Activated T-cell treated with anti-CD3 and anti-CD28 coated beads, Interleukin-2, amount 50 U/mL, for 24 hours (primary cell): ENCODE data around the gene NFYC.

ENCODE experiments used
- DNase-seq: peaks from one replicate; pipeline ENCODE4 v3.0.0-alpha.2; 2020
- H3K27ac Mint-ChIP-seq: 2 replicates; pipeline ENCODE4 v1.8.0; 2020; ENCODE audit warnings: mild to moderate bottlenecking, mixed read lengths
- H3K27me3 Mint-ChIP-seq: 2 replicates; pipeline ENCODE4 v1.8.0; 2020; ENCODE audit warnings: mixed read lengths
- H3K36me3 Mint-ChIP-seq: 2 replicates; pipeline ENCODE4 v1.8.0; 2020; ENCODE audit warnings: low read depth, mixed read lengths
- H3K4me1 Mint-ChIP-seq: 2 replicates; pipeline ENCODE4 v1.8.0; 2020; ENCODE audit warnings: low read depth, mixed read lengths
- H3K4me3 Mint-ChIP-seq: 2 replicates; pipeline ENCODE4 v1.8.0; 2020; ENCODE audit warnings: mild to moderate bottlenecking, moderate library complexity, mixed read lengths
- H3K9me3 Mint-ChIP-seq: 2 replicates; pipeline ENCODE4 v1.8.0; 2020; ENCODE audit warnings: mixed read lengths

Gene NFYC

DNA sequence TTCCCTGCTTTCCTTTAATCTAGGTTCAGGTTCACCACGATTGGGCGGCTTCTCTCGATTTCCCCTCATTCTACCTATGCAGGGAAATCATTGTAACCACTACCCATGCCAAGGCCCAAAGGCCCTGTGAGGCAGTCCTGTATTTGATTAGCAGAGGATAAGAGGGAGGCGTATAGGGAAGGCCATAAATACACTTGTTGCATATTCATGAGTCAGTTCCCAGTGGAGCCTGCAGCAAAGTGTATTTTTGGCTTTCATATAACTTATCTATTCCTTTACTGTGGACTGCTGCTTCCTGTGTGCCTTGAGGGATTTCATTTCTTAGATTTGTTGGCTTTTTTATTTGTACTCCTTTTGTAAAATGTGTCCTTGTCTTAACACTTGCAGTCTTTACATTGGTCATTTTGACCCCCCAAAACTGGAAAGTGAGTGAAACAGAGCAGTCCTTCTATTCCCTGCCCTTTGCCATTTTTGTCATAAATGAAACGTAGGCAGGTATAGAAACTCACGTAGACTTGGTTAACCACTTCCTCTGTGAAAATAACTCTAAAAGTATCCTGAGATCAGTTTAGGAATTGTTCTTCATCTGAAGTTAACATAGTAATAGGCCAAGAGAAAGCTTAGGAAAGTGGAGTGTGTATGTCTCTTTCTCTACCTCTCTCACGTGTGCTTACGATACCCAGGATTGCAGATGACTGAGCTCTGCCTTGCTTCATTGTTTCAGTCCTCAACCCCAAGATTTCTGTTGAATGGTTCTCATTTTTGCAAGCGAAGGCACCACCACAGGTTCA, 72.4 kb downstream of the NFYC start:
- peak overlapping the region; percentile 92 for H3K27ac Mint-ChIP-seq
- H3K9me3 Mint-ChIP-seq: no peaks in the 10 kb centered on the region
- H3K36me3 Mint-ChIP-seq: peaks cover 94% of the 10 kb centered on the region
- DNase-seq: no peak
- H3K27me3 Mint-ChIP-seq: no peaks in the 10 kb centered on the region
- H3K4me1 Mint-ChIP-seq: peaks cover 37% of the 10 kb centered on the region
- H3K4me3 Mint-ChIP-seq: peak overlapping the region; percentile 37

DNA sequence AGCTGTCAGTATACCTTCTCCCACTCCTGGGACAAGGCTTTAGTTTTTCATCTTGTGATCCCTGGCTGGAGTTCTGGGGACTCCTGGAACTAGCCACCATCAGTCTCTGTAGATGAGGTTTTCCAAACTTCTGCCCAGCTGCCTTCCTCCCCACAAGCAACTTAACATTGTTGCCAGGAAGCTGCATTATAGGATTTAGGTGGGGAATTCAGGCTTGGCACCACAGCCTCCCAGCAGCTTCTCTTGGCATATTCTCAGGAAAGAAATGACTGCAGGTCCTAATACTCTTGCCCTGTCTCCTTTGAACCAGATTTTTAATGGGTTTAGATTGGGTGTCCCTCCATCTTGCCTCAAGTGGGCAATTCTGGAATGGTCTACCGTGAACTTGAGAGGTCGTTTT, 73.5 kb downstream of the NFYC start:
- H3K4me1 Mint-ChIP-seq: peaks cover 37% of the 10 kb centered on the region
- no peaks in the 10 kb centered on the region for H3K9me3 Mint-ChIP-seq
- H3K4me3 Mint-ChIP-seq: no peak overlapping the region
- DNase-seq: no peak
- peaks cover 95% of the 10 kb centered on the region for H3K36me3 Mint-ChIP-seq
- peak overlapping the region; percentile 61 for H3K27ac Mint-ChIP-seq
- H3K27me3 Mint-ChIP-seq: no peaks in the 10 kb centered on the region

DNA sequence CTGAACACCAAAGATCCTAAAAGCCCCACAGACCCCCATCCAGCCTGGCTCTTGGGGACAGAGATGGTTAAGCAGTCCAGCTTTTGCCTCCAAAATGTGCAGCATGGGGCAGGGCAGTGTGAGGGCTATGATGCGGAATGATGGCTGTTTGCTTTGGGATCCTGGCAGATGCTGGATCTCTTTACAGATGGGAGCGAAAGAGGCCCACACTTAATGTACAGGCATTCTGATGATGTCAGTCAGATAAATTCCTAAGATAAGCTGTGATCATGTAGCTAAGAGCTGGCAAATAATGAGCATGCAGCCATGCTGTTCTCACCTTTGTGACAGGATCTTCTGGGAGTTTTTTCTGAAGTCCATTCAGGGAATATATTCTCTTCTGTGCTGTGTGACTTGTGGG, 74.5 kb downstream of the NFYC start:
- Mint-ChIP-seq H3K4me1 (peaks cover 37% of the 10 kb centered on the region), H3K4me3 (no peak overlapping the region), H3K27me3 (no peaks in the 10 kb centered on the region), H3K36me3 (peaks cover 97% of the 10 kb centered on the region), H3K27ac (peak overlapping the region; percentile 26), H3K9me3 (no peaks in the 10 kb centered on the region)
- DNase-seq: no peak

DNA sequence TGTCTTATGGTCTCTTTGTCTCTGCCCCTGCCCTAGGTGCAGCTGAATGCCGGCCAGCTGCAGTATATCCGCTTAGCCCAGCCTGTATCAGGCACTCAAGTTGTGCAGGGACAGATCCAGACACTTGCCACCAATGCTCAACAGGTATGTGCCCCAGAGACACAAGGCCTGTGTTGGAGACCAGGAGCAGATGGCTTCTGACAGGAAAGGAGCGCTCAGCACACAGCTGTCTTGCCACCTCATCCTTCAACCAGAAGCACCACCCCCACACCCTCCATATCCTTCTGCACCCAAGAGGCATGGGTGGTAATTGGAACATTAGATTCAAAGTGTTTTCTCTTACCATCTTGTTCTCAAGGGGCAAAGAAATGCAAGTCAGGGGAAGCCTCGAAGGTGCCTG, 75.1 kb downstream of the NFYC start:
- H3K27ac Mint-ChIP-seq: no peak overlapping the region
- DNase-seq: no peak
- H3K4me1 Mint-ChIP-seq: peaks cover 33% of the 10 kb centered on the region
- no peak overlapping the region for H3K4me3 Mint-ChIP-seq
- no peaks in the 10 kb centered on the region for H3K9me3 Mint-ChIP-seq
- H3K27me3 Mint-ChIP-seq: no peaks in the 10 kb centered on the region
- peaks cover 97% of the 10 kb centered on the region for H3K36me3 Mint-ChIP-seq

DNA sequence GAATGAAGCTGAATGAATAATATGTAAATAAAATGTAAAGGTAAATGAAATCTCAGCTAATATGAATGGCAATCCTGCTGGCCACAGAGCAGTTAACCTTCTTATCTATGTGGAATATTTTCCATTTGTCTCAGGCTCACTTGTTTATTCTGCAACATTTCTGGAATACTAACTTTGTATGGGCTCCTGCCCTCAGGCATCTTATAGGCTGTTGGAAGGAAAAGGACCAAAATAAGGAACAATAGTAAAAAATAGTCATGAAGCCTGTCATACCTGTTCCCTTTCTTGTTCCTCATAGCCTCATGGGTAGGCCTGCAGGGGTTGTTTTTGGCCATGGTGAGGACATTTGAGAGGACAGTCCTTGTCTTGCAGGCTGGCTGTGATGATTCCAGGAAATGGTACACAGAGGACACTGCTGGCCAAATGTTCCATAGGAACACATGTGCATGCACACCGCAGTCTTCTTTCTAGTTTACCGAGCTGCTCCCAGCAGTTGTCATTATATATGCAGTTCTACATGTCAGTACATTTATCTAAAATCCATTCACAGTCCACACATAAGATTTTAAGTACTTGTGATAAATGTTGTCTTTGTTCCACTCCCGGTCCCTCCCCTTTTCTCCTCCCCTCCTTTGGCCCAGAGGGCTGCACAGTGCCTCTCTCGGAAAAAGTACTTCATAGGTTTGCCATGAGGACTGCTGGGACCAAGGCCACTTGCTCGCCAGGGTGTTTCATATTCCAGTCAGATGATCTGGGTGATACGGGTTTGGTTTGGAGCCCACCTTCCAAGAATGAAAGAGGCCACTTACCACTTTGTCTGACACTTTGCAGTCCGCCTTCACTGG, 76.9 kb downstream of the NFYC start:
- Mint-ChIP-seq H3K9me3 (no peaks in the 10 kb centered on the region), H3K27ac (peak overlapping the region; percentile 36), H3K27me3 (no peaks in the 10 kb centered on the region), H3K36me3 (peaks cover 93% of the 10 kb centered on the region), H3K4me1 (peaks cover 18% of the 10 kb centered on the region), H3K4me3 (no peak overlapping the region)
- DNase-seq: no peak

DNA sequence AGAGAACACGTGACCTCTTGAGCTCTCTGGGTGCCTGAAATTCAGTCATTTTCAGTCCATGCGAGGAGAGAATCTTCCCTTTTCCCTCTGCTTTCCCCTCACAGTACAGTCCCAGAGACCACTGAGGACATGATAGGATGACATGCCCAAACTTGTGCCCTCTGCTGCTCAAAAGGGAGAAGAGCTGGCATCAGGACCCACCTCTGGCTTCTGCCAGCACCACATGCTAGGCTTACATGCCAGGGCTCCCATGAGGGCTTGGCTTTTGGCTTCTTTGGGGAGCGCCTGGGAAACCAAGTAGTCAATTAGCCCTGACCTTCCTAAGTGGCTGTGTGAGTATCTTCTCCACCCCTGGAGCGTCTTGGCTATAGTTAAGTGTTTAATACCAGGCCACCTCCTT, 78.3 kb downstream of the NFYC start:
- H3K27me3 Mint-ChIP-seq: no peaks in the 10 kb centered on the region
- H3K4me3 Mint-ChIP-seq: no peak overlapping the region
- H3K9me3 Mint-ChIP-seq: no peaks in the 10 kb centered on the region
- H3K27ac Mint-ChIP-seq: peak overlapping the region; percentile 67
- H3K4me1 Mint-ChIP-seq: peaks cover 7% of the 10 kb centered on the region
- H3K36me3 Mint-ChIP-seq: peaks cover 83% of the 10 kb centered on the region
- no peak for DNase-seq

DNA sequence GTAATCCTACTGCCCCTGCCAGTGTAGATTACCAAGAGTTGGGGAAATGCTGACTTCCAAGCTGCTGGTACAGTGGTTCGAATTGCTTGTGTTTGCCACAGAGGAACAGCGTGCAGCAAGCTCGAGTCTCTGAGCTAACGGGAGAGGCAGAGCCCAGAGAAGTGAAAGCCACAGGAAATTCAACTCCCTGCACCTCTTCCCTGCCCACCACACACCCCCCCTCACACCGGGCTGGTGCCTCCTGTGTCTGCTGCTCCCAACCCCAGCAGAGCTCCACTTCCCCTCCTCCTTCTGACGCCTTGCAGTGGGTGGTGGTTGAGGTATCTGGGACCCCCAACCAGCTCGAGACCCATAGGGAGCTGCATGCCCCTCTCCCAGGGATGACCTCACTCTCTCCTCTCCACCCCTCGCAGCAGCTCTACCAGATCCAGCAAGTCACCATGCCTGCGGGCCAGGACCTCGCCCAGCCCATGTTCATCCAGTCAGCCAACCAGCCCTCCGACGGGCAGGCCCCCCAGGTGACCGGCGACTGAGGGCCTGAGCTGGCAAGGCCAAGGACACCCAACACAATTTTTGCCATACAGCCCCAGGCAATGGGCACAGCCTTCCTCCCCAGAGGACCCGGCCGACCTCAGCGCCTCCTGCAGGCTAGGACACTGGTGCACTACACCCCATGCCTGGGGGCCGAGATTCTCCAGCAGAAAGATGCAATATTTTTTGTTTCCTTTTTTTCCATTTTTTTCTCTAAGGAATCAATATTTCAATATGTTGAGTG, 79.0 kb downstream of the NFYC start:
- no peak for DNase-seq
- H3K4me3 Mint-ChIP-seq: no peak overlapping the region
- H3K27me3 Mint-ChIP-seq: no peaks in the 10 kb centered on the region
- H3K27ac Mint-ChIP-seq: peak overlapping the region; percentile 67
- H3K9me3 Mint-ChIP-seq: no peaks in the 10 kb centered on the region
- H3K36me3 Mint-ChIP-seq: peaks cover 83% of the 10 kb centered on the region
- peaks cover 2% of the 10 kb centered on the region for H3K4me1 Mint-ChIP-seq

DNA sequence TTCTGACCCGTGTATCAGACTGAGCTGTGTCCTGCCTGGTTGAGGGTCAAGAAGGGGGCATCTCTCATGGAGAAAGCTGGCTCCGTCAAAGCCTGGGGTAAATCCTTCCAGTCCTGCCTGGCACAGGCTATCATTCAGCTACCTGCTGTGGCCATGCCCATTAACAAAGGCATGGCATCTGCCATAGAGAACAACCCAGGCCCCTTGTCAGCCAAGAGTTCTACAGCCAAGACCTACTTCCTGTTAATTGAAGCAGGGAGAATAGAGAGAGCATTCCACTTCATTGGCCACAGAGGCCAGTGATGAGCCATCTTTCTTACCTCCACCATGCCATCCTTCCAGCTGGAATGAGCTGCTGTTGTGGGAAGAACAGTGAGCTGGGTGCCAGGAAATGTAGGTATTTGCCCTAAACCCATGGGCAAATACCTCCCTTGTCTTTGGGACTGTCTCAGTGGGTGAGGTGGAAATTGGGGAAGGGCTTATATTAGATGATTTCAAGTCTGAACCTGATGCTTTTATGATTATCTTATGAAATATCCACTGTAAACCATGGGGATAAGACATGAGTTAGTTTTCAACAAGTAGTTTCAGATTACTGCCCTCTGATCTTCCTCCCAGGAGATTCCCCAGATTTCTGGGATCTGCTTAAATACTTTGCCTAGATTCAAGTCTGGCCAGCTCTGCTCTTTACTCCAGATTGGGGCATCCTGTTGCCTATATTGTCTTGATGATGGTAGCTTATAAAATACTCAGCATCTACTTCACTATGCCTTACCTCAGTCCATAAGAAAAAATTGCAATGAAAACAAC, 80.8 kb downstream of the NFYC start:
- DNase-seq: no peak
- H3K9me3 Mint-ChIP-seq: peaks cover 3% of the 10 kb centered on the region
- peaks cover 2% of the 10 kb centered on the region for H3K4me1 Mint-ChIP-seq
- H3K36me3 Mint-ChIP-seq: peaks cover 82% of the 10 kb centered on the region
- no peaks in the 10 kb centered on the region for H3K27me3 Mint-ChIP-seq
- H3K27ac Mint-ChIP-seq: peak overlapping the region; percentile 61
- no peak overlapping the region for H3K4me3 Mint-ChIP-seq

DNA sequence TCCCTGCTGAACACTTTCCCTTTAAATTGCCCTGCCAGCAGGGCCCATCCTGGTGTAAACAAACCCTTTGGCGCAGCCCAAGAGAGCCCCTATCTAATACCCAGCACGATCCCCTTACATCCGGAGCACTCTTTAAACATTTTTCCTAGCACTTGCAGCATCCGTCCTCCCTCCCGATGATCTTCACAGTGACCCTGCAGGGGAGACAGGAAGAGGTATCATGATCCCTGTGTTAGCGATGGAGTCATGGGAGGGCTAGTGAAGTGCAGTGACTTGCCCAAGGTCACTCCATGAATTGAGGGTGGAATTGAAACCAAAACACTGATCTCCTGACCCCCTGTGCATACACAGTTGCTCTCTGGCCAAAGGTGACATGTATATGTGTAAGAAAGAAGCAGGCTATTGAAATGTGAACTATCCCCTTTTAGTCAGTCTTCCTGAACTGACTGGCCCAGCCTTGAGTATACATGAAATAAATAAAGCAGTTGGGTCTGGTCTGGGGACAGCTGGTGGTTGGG, 82.3 kb downstream of the NFYC start:
- Mint-ChIP-seq H3K27ac (no peak overlapping the region), H3K36me3 (peaks cover 75% of the 10 kb centered on the region), H3K27me3 (no peaks in the 10 kb centered on the region)

DNA sequence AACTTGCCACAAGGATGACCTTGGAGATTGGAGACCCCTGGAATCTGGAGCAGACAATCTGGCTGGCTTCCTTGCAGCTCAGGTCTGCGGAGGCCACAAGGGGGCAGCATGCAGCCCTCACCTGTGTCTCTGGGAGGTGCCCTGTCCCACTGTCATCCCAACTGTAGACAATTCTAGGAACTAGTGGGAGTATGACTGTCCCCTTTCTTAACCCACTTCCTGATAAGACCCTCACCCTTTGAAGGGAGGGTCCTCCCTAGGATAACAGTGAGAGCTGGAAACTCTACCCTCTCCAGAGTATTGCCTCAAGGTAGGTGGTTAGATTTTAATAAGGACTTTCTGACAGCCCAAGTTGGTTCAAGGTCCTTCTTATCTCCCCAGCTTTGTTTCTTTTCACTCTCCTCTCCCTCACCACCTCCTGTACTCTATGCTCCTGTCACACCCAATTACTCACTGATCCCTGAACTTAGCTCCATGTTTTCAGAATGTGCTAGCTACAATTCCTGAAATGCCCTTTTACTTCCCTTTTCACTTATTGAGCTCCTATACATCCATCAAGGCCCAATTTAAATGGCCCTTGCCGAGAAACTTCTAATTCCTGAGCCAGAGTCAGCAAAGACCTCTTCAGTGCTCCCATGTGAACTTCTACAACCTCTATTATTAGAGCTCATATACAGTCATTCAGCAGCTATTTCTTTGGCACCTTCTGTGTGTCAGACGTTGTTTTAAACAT, 82.9 kb downstream of the NFYC start:
- H3K36me3 Mint-ChIP-seq: peaks cover 68% of the 10 kb centered on the region
- no peak overlapping the region for H3K4me3 Mint-ChIP-seq
- peak; percentile 76 for DNase-seq
- H3K4me1 Mint-ChIP-seq: peaks cover 2% of the 10 kb centered on the region
- H3K9me3 Mint-ChIP-seq: peaks cover 3% of the 10 kb centered on the region
- no peaks in the 10 kb centered on the region for H3K27me3 Mint-ChIP-seq
- H3K27ac Mint-ChIP-seq: no peak overlapping the region

More for the DNA sequence above, 82.3 kb downstream of the NFYC start:
- no peak for DNase-seq
- no peak overlapping the region for H3K4me3 Mint-ChIP-seq
- peaks cover 3% of the 10 kb centered on the region for H3K9me3 Mint-ChIP-seq
- H3K4me1 Mint-ChIP-seq: peaks cover 2% of the 10 kb centered on the region

DNA sequence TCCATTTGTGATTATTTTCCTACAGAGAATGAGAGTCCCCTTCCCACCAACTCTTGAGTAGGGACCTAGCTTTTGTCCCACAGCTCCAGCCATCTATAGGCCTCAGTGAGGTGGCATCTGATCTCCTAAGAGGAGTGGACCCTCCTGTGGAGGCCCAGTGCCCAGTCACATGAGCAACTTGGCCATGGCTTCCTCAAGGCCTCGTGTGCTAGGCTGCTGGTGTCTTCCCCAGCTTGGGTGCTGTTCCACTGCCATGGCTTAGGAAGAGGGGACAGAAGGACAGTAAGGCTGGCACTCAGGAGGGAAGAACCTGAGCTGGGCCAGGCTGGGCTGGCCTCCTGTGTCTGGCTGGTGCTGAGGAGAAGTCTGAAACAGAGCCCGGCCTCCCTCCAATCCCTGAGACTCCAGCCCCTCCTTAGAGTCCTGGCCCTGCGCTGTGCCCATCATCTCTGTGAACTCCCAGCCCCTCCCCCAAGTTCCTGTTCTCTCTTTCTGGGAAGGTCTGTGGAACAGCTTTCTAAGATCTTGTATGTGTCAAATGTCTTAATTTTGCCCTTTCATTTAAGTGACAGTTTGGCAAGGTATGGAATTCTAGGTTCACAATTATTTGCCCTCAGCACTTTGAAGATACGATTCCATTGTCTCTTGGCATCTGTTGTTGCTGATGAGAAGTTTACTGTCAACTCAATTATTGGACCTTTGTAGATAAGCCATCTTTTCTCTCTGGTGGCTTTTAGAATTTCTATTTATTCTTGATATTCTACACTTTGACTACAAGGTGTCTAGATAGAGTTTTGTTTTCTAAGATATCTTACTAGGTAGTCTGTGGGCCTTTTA, 85.0 kb downstream of the NFYC start:
- peaks cover 2% of the 10 kb centered on the region for H3K4me1 Mint-ChIP-seq
- DNase-seq: no peak
- no peak overlapping the region for H3K4me3 Mint-ChIP-seq
- H3K27ac Mint-ChIP-seq: no peak overlapping the region
- H3K9me3 Mint-ChIP-seq: peaks cover 3% of the 10 kb centered on the region
- no peaks in the 10 kb centered on the region for H3K27me3 Mint-ChIP-seq
- peaks cover 48% of the 10 kb centered on the region for H3K36me3 Mint-ChIP-seq

DNA sequence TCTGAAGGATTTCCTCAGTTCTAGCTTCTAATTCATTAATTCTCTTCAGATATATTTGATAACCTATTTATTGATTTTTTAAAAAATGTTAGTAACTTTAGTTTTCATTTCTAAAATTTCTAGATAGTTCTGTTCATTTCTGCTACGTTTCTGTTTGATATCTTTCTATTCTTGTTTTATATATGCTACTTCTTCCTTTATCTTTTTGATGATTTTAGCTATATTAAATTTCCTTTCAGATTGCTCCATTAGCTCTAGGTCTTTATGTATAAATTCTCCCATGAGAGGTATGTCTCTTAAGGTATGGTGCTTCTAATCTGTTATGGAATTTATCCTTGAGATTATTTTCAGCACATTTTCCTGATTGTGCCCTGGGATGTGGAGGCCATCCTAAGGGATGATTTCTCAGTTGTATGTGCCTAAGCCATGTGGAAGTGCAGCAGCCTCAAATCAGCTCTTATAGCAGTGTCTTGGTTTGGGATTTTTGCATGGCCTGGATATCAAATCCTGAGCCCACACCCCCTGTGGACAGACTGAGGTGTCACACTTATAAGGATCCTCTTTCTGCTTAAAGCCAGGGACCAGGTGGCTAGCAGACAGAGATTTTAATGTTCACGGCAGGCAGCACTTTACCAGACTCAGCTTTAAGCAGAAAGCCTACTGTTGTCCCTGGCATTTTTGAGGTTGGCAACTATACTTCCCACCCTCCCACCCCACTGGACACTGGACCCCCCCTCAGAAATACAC, 85.9 kb downstream of the NFYC start:
- peaks cover 42% of the 10 kb centered on the region for H3K36me3 Mint-ChIP-seq
- peaks cover 2% of the 10 kb centered on the region for H3K4me1 Mint-ChIP-seq
- H3K4me3 Mint-ChIP-seq: no peak overlapping the region
- H3K27me3 Mint-ChIP-seq: peaks cover 8% of the 10 kb centered on the region
- DNase-seq: no peak
- peaks cover 3% of the 10 kb centered on the region for H3K9me3 Mint-ChIP-seq
- no peak overlapping the region for H3K27ac Mint-ChIP-seq
